ENCODE measurements around the gene HECTD4.

GRCh38 chr12:112352921-112353320 is 29.3 kb downstream of the HECTD4 start:
- TF ChIP-seq EZH2phosphoT487 (IDR thresholded peaks at IDR 0.05; ENCODE audit: borderline replicate concordance, low read depth, low read length) (no peak), CTCF (conservative IDR thresholded peaks at IDR 0.05; ENCODE audit: low read length) (no peak)
